ENCODE data around the gene SYCE3. TPM values are rescaled to one million over a fixed set of nuclear protein-coding genes. Genes with fewer than 3 reads are reported as not detected.

The SYCE3 gene
- total RNA-seq, 1 donor from 2014 or later = not detected

- no peaks in the 10 kb centered on the region for H3K27me3 Mint-ChIP-seq
- H3K4me1 Mint-ChIP-seq (ENCODE audit: low read depth) = peaks cover 15% of the 10 kb centered on the region
- no peaks in the 10 kb centered on the region for H3K9me3 Mint-ChIP-seq (ENCODE audit: low read depth)
- H3K36me3 Mint-ChIP-seq (ENCODE audit: insufficient read depth) = no peaks in the 10 kb centered on the region
- H3K4me3 Mint-ChIP-seq (ENCODE audit: low read depth) = no peak overlapping the region
- TF ChIP-seq CTCF (IDR thresholded peaks at IDR 0.05; ENCODE audit: unreplicated experiment) = no peak
- H3K27ac Mint-ChIP-seq = no peak overlapping the region
- no peak for DNase-seq (ENCODE audit: low spot score, unreplicated experiment)
Observed at GRCh38 chr22:50504369-50505211, 58.1 kb downstream of the SYCE3 start.

GRCh38 chr22:50503475-50504145 is 59.1 kb downstream of the SYCE3 start:
- Mint-ChIP-seq H3K27ac (no peak overlapping the region), H3K27me3 (no peaks in the 10 kb centered on the region), H3K4me1 (ENCODE audit: low read depth) (peaks cover 6% of the 10 kb centered on the region), H3K4me3 (ENCODE audit: low read depth) (no peak overlapping the region), H3K9me3 (ENCODE audit: low read depth) (no peaks in the 10 kb centered on the region), H3K36me3 (ENCODE audit: insufficient read depth) (no peaks in the 10 kb centered on the region)
- DNase-seq (ENCODE audit: low spot score, unreplicated experiment) = no peak
- TF ChIP-seq CTCF (IDR thresholded peaks at IDR 0.05; ENCODE audit: unreplicated experiment) = no peak

GRCh38 chr22:50502628-50503474 is 59.9 kb downstream of the SYCE3 start:
- TF ChIP-seq CTCF (IDR thresholded peaks at IDR 0.05; ENCODE audit: unreplicated experiment) = no peak

GRCh38 chr22:50502096-50502495 is 60.6 kb downstream of the SYCE3 start:
- Mint-ChIP-seq H3K4me1 (ENCODE audit: low read depth) (peaks cover 1% of the 10 kb centered on the region), H3K27ac (no peak overlapping the region), H3K36me3 (ENCODE audit: insufficient read depth) (no peaks in the 10 kb centered on the region), H3K4me3 (ENCODE audit: low read depth) (no peak overlapping the region), H3K9me3 (ENCODE audit: low read depth) (no peaks in the 10 kb centered on the region), H3K27me3 (peaks cover 1% of the 10 kb centered on the region)
- no peak for DNase-seq (ENCODE audit: low spot score, unreplicated experiment)
- no peak for TF ChIP-seq CTCF (IDR thresholded peaks at IDR 0.05; ENCODE audit: unreplicated experiment)

More at GRCh38 chr22:50502628-50503474, 59.9 kb downstream of the SYCE3 start:
- no peaks in the 10 kb centered on the region for H3K27me3 Mint-ChIP-seq
- no peaks in the 10 kb centered on the region for H3K9me3 Mint-ChIP-seq (ENCODE audit: low read depth)
- no peak overlapping the region for H3K27ac Mint-ChIP-seq
- no peak overlapping the region for H3K4me3 Mint-ChIP-seq (ENCODE audit: low read depth)
- no peaks in the 10 kb centered on the region for H3K36me3 Mint-ChIP-seq (ENCODE audit: insufficient read depth)
- no peak for DNase-seq (ENCODE audit: low spot score, unreplicated experiment)
- peaks cover 4% of the 10 kb centered on the region for H3K4me1 Mint-ChIP-seq (ENCODE audit: low read depth)

Other genes starting within 250 kb of the SYCE3 start
- gene DENND6B, start 235.9 kb downstream of the SYCE3 start, total RNA-seq = 35.1 and 36.4 TPM in 2 replicates
- 85.7 and 87.9 TPM in 2 replicates for gene PPP6R2, start 219.6 kb downstream of the SYCE3 start, total RNA-seq
- gene SBF1, start 87.9 kb downstream of the SYCE3 start, total RNA-seq = 86.3 and 96.5 TPM in 2 replicates
- gene ADM2, start 81.4 kb downstream of the SYCE3 start, total RNA-seq = 2.9 and 3.2 TPM in 2 replicates
- gene MIOX, start 76.1 kb downstream of the SYCE3 start, total RNA-seq = 0.69 and 0.98 TPM in 2 replicates
- 59.0 and 65.5 TPM in 2 replicates for gene LMF2, start 55.2 kb downstream of the SYCE3 start, total RNA-seq
- 61.6 and 66.5 TPM in 2 replicates for gene NCAPH2, start 54.7 kb downstream of the SYCE3 start, total RNA-seq
- gene SCO2, start 37.3 kb downstream of the SYCE3 start, total RNA-seq = 3.7 TPM in 1 of 2 replicates, not detected in the other
- gene TYMP, start 32.9 kb downstream of the SYCE3 start, total RNA-seq = 1.6 and 2.0 TPM in 2 replicates
- gene KLHDC7B, start 17.0 kb downstream of the SYCE3 start, total RNA-seq = not detected in 2 replicates
- gene CPT1B, start 15.5 kb upstream of the SYCE3 start, total RNA-seq = 129 and 136 TPM in 2 replicates
- gene CHKB, start 19.9 kb upstream of the SYCE3 start, total RNA-seq = 124 and 132 TPM in 2 replicates
- gene MAPK8IP2, start 37.9 kb upstream of the SYCE3 start, total RNA-seq = 6.4 and 7.7 TPM in 2 replicates
- gene ARSA, start 65.2 kb upstream of the SYCE3 start, total RNA-seq = 36.2 and 37.1 TPM in 2 replicates
- gene SHANK3, start 109.9 kb upstream of the SYCE3 start, total RNA-seq = 6.9 and 7.5 TPM in 2 replicates
- 0.62 TPM in 1 of 2 replicates, not detected in the other for gene ACR, start 175.3 kb upstream of the SYCE3 start, total RNA-seq
- gene RABL2B, start 220.7 kb upstream of the SYCE3 start, total RNA-seq = 88.6 and 88.7 TPM in 2 replicates

All from progenitor cell of endocrine pancreas (in vitro differentiated cells).